GM18861 (cell line): ENCODE measurements around the gene DHFR.
"Not testable (repeated sequence)": the region's sequence is repeated elsewhere in the genome, so short reads cannot be mapped to it uniquely, and the experiment has no call there.

ENCODE experiments used
- ATAC-seq: cut with Tn5 transposase; IDR thresholded peaks from one replicate; pipeline ENCODE4 v1.9.1; 2021; ENCODE audit not compliant: unreplicated experiment

DHFR gene

DNA sequence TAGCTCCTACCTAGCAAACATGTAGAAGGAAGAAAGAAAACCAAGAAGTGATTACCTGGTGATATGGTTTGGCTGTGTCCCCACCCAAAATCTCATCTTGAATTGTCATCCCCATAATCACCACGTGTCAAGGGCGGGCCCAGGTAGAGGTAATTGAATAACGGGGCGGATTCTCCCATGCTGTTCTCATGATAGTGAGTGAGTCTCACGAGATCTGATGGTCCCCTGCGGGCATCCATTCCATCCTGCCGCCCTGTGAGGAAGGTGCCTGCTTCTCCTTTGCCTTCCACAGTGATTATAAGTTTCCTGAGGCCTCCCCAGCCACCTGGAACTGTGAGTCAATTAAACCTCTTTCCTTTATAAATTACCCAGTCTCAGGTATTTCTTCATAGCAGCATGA, 57.3 kb downstream of the DHFR start:
- ATAC-seq: no peak

DNA sequence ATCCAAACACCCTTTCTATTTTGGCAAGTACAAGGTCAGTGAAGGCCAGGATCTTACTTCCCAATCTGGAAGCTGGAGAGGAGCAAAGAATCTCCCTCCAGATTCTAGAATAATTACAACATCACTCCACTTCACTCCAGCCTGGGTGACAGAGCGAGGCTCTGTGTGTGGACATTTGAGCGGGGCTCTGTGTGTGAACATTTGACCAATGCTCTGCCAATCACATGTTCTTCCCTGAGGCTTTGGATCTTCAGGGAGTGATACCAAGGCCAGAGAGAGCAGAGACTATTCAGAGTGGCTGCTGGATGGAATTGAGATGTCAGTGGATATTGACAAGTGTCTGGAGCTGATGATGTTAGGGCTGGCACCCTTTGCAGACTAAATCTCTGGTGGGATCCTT, 60.0 kb downstream of the DHFR start:
- ATAC-seq: no peak

DNA sequence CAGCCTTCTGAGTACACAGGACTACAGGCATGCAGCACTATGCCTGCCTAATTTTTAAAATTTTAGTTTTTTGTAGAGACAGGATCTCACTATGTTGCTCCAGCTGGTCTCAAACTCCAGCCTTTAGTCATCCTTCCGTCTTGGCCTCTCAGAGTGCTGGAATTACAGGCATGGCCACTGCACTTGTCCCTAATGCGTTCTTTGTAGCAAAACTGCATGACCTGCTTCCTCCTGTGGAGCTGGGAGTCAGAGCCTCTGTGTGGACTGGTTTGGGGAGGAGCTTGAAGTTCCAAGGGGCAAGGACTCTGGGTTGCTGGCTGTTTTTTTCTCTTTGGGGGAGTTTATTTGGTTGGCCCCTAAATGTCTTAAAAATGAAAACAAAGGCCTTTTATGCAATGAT, 62.0 kb downstream of the DHFR start:
- ATAC-seq: no peak

DNA sequence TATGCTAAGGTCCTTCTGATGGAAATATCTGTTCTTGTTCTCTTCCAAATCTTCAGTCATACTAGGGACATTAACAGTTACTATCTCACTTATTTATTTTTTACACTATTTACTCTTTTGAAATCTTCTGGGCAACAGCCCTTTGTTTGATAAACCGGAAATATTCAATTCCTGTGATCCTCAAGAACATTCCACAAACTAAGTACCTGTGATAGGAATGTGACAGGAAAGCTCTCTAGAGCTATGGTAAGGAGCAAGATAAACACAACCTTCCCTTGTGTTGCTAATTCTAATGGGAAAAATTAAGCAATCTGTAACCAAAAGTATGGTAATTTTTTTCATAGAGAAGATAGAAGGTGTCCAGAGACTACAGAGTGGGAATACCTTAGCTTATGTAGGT, 62.7 kb downstream of the DHFR start:
- no peak for ATAC-seq

DNA sequence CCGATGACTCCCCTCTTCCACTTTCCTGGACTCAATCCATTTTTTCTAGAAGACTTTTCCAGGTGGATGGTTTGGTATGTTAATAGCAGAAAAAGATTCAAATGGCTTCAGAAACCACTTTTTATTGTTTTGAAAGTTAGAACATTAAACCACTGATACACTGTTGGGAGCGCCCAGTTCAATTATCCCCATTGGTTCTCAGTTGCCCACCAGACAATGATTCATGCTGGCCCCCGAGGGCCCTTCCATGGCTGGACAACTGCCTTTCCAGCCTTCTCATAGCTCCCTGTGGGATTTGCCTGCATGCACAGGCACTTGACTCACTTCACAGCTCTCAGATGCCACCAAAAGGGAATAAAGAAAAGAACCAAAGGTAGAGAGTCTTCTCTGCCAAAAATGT, 63.4 kb downstream of the DHFR start:
- no peak for ATAC-seq

DNA sequence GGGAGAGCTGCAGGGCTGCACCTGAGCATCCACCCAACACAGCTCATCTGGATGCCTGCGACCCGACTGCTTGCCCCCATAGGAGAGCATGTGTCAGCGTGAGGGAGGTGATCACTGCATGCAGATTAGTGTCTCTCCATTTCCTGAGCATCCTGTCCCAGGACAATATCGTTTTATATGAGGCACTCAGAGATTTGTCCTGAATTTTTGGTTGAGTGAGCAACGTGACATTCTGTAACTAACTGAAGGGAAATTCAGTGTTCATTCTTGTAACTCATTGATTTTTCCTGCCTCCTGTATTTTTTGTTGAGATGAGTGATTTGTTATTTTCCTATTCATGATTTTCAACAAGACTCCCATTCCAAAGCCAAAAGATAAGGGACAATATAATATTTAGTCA, 64.0 kb downstream of the DHFR start:
- ATAC-seq: no peak

DNA sequence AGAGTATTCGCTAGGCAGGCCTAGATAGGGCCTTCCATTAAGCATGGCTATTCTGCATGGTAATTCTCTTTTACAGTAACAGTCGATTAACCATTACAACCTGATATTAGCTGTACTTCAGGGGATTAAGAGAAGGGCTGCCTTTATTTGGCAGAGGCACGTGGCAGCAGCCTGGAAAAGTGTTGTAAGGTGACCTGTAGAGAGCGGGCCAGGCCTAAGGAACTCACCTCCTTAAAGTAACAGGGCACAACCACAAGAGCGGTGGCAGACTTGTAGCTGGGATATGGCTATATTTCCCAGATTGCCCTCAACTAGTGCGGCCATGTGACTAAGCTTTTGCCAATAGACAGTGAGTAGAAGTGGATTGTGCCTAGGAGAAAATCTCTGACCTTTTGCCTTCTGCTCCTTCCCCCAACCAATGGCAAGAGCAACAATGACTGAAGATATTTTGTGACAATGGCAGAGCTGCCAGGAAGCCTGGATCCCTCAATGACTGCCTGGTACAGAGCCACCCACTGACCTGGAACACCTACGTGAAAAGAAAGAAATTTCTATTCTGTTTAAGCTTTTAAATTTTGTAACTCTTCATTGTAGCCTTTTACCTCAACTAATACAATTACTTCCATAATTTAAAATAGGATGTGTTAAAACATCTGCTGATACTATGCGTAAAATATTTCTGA, 65.8 kb downstream of the DHFR start:
- no peak for ATAC-seq

DNA sequence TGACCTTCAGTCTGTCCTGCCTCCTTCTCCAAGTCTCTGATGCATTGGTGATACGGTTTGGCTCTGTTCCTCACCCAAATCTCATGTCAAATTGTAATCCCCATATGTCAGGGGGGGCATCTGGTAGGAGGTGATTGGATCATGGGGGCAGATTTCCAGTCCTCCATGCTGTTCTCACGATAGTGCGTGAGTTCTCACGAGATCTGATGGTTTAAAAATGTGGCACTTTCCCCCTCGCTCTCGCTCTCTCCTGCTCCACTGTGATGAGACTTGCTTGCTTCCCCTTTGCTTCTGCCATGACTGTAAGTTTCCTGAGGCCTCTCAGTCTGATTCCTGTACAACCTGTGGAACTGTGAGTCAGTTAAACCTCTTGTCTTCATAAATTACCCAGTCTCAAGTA, 70.0 kb downstream of the DHFR start:
- no peak for ATAC-seq

DNA sequence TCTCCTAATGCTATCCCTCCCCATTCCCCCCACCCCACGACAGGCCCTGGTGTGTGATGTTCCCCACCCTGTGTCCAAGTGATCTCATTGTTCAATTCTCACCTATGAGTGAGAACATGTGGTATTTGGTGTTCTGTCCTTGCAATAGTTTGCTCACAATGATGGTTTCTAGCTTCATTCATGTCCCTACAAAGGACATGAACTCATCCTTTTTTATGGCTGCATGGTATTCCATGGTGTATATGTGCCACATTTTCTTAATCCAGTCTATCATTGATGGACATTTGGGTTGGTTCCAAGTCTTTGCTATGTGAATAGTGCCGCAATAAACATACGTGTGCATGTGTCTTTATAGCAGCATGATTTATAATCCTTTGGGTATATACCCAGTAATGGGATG, 74.5 kb downstream of the DHFR start:
- ATAC-seq: not testable (repeated sequence)

DNA sequence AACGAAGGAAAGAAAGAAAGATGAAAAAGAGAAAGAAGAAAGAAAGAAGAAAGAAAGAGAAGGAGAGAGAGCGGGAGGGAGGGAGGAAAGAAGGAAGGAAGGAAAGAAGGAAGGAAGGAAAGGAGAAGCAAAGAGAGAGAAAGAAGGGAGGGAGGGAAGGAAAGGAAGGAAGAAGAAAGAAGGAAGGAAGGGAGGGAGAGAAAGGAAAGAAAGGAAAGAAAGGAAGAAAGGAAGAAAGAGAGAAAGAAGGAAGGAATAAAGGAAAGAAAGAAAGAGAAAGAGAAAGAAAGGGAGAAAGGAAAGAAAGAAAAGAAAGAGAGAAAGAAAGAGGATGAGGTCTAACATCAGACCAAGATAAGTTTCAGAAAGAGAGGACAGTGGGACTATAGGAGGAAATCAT, 75.7 kb downstream of the DHFR start:
- no peak for ATAC-seq

DNA sequence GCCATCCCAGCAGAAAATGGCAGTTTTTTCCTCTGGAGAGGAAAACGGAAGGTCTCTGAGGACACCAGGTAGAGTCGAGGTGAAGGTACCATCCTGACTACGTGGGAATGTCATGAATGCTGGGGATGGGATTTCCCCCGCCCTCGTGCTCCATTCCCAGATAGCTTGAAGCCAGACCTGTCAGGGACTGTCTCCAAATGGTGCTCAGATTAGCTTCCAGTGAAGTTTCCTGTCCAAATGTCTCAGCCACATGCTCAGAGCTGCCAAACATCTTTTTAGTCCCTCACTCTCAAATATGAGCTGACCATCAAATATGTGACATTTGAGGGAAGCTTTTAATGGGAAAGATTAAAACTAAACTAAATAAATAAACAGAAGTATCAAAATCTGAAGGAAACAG, 77.1 kb downstream of the DHFR start:
- ATAC-seq: no peak

DNA sequence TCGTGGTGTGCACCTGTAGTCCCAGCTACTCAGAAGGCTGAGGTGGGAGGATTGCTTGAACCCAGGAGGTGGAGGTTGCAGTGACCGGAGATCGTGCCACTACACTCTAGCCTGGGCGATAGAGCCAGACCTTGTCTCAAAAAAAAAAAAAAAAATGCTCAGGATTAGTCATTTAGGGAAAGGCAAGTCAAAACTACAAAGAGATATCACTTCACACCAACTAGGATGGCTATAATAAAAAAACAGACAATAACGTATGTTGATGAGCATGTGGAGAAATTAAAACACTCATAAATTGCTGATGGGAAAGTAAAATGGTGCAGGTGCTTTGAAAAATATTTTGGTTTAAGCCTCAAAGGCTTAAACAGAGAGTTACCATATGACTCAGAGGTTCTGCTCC, 78.4 kb downstream of the DHFR start:
- ATAC-seq: no peak
